ENCODE measurements around the gene SPAG17.

SPAG17 gene

GRCh38 chr1:117985239-117985638 is 199.8 kb downstream of the SPAG17 start:
- H3K4me3 ChIP-seq (ENCODE audit: low read depth, low read length) = no peak overlapping the region
- TF ChIP-seq, protein P1, sequence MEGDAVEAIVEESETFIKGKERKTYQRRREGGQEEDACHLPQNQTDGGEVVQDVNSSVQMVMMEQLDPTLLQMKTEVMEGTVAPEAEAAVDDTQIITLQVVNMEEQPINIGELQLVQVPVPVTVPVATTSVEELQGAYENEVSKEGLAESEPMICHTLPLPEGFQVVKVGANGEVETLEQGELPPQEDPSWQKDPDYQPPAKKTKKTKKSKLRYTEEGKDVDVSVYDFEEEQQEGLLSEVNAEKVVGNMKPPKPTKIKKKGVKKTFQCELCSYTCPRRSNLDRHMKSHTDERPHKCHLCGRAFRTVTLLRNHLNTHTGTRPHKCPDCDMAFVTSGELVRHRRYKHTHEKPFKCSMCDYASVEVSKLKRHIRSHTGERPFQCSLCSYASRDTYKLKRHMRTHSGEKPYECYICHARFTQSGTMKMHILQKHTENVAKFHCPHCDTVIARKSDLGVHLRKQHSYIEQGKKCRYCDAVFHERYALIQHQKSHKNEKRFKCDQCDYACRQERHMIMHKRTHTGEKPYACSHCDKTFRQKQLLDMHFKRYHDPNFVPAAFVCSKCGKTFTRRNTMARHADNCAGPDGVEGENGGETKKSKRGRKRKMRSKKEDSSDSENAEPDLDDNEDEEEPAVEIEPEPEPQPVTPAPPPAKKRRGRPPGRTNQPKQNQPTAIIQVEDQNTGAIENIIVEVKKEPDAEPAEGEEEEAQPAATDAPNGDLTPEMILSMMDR (IDR thresholded peaks at IDR 0.05; ENCODE audit: control insufficient read depth, extremely low read depth, insufficient read depth) = no peak
- no peak for DNase-seq (ENCODE audit: low read depth)

GRCh38 chr1:117981455-117982192 is 203.4 kb downstream of the SPAG17 start:
- DNase-seq (ENCODE audit: low read depth) = peak; percentile 21
- H3K4me3 ChIP-seq (ENCODE audit: low read depth, low read length) = no peak overlapping the region
- TF ChIP-seq, protein P1 (IDR thresholded peaks at IDR 0.05; ENCODE audit: control insufficient read depth, extremely low read depth, insufficient read depth) = no peak

GRCh38 chr1:117976381-117976780 is 208.6 kb downstream of the SPAG17 start:
- TF ChIP-seq, protein P1 (IDR thresholded peaks at IDR 0.05; ENCODE audit: control insufficient read depth, extremely low read depth, insufficient read depth) = no peak
- no peak for DNase-seq (ENCODE audit: low read depth)
- no peak overlapping the region for H3K4me3 ChIP-seq (ENCODE audit: low read depth, low read length)

DNA sequence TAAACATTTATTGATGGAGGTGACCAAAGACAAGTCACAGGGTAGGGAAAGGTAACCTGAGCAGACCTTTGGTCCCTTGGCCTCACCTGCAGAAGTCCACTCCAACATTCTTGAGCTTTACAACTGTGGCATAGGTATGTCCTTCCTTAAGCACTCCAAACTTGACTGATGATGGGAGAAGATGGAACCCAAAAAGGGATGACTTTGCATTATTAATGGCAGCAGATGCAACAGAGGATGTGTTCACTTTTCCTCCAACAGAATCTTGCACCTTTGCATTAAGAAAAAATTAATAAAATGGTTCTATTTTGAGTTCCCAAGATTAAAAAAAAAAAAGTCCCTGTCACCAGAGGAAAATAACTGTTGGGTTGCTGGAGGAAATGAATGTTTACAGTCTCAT is 213.3 kb downstream of the SPAG17 start:
- TF ChIP-seq, protein P1 (IDR thresholded peaks at IDR 0.05; ENCODE audit: control insufficient read depth, extremely low read depth, insufficient read depth) = no peak
- DNase-seq (ENCODE audit: low read depth) = no peak
- H3K4me3 ChIP-seq (ENCODE audit: low read depth, low read length) = no peak overlapping the region

- DNase-seq (ENCODE audit: low read depth) = no peak
These were observed 214.8 kb downstream of the SPAG17 start for GRCh38 chr1:117970252-117970651.

DNA sequence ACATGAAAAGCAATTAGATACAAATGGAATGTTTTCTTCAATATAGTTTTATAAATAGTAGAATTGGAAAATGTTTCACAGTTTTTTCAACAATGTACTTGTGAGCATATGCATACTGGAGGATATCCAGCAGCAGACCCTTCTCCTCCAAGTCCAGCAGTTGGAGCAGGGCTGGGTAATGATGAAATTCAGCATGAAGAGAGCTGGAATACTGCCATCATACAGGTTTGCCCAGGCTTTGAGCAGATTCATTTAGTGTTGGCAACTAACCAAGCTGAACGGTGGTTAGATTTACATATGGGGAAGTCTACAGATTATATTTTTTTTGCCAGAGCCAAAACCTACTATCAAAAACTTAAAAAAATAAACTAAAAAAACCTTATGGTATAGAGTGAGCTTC is 217.1 kb downstream of the SPAG17 start:
- H3K4me3 ChIP-seq (ENCODE audit: low read depth, low read length) = no peak overlapping the region
- TF ChIP-seq, protein P1 (IDR thresholded peaks at IDR 0.05; ENCODE audit: control insufficient read depth, extremely low read depth, insufficient read depth) = no peak
- peak; percentile 51 for DNase-seq (ENCODE audit: low read depth)

More at GRCh38 chr1:117970252-117970651, 214.8 kb downstream of the SPAG17 start:
- TF ChIP-seq, protein P1 (IDR thresholded peaks at IDR 0.05; ENCODE audit: control insufficient read depth, extremely low read depth, insufficient read depth) = no peak
- H3K4me3 ChIP-seq (ENCODE audit: low read depth, low read length) = no peak overlapping the region

DNA sequence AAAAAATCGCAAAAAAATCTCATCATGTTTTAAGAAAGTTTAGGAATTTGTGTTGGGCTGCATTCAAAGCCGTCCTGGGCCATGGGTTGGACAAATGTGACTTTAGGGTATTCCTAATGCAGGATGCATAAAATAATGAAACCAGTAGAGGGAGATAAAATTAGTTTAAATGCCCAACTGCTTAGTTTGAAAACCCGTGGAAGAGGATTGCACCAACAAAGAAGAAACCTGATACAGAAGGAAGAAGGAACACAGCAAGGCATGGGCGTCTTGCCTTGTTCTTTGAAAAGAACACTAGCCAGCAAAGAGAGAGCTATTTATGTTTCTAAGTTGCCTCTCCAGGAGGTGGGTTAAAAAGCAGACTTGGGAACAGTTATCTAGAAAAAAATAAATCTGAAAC is 217.6 kb downstream of the SPAG17 start:
- peak; percentile 40 for DNase-seq (ENCODE audit: low read depth)
- H3K4me3 ChIP-seq (ENCODE audit: low read depth, low read length) = no peak overlapping the region
- TF ChIP-seq, protein P1 (IDR thresholded peaks at IDR 0.05; ENCODE audit: control insufficient read depth, extremely low read depth, insufficient read depth) = peak; percentile 18; the same call in 1 of the 2 replicates
